Activated effector memory CD4-positive, alpha-beta T cell treated with Interleukin-2 at 50 U/mL for 16 hours (primary cell): ENCODE measurements around the gene FAF2.

Source experiments
- DNase-seq: peaks from one replicate; pipeline ENCODE4 v3.0.0-alpha.2; 2020

FAF2 gene

GRCh38 chr5:176533390-176533789, 85.2 kb downstream of the FAF2 start:
- DNase-seq: no peak

GRCh38 chr5:176533894-176534611, 85.9 kb downstream of the FAF2 start:
- DNase-seq: peak; percentile 53

- DNase-seq: no peak
Measured at GRCh38 chr5:176534640-176535039, 86.5 kb downstream of the FAF2 start.

GRCh38 chr5:176535101-176535663, 87.0 kb downstream of the FAF2 start:
- DNase-seq: peak; percentile 34

GRCh38 chr5:176535664-176536131, 87.5 kb downstream of the FAF2 start:
- DNase-seq: peak; percentile 22

- DNase-seq: peak; percentile 84
Measured at GRCh38 chr5:176536132-176536901, 88.1 kb downstream of the FAF2 start.

- peak; percentile 99 for DNase-seq
Measured at GRCh38 chr5:176536902-176537553, 88.8 kb downstream of the FAF2 start, which contains the start of gene RNF44. Gene RNF44 (minus strand): TSS chr5:176537402. CDS start chr5:176532472, 4,930 bp downstream.

- DNase-seq: peak; percentile 96
Measured at GRCh38 chr5:176537554-176538229, 89.5 kb downstream of the FAF2 start.

GRCh38 chr5:176538230-176538988, 90.2 kb downstream of the FAF2 start:
- no peak for DNase-seq

- DNase-seq: no peak
Measured at GRCh38 chr5:176538989-176539384, 90.8 kb downstream of the FAF2 start.

- no peak for DNase-seq
Measured at GRCh38 chr5:176540476-176540899, 92.3 kb downstream of the FAF2 start.

GRCh38 chr5:176540956-176541337, 92.8 kb downstream of the FAF2 start:
- peak; percentile 10 for DNase-seq

GRCh38 chr5:176541338-176542134, 93.4 kb downstream of the FAF2 start:
- peak; percentile 72 for DNase-seq

- peak; percentile 59 for DNase-seq
Measured at GRCh38 chr5:176542135-176542595, 94.0 kb downstream of the FAF2 start.

- peak; percentile 11 for DNase-seq
Measured at GRCh38 chr5:176542596-176543427, 94.6 kb downstream of the FAF2 start.

- DNase-seq: peak; percentile 70
Measured at GRCh38 chr5:176543428-176544182, 95.4 kb downstream of the FAF2 start.

- no peak for DNase-seq
Measured at GRCh38 chr5:176545388-176545736, 97.2 kb downstream of the FAF2 start.

GRCh38 chr5:176545737-176546509, 97.7 kb downstream of the FAF2 start:
- no peak for DNase-seq
